H1 (cell line): Measurements from ENCODE around the gene SRP14. TPM values are rescaled to one million over a fixed set of nuclear protein-coding genes. Genes with fewer than 3 reads are reported as not detected.

Experiments used
- BCL11A ChIP-seq, 2 experiments: IDR thresholded peaks; one replicate each; pipeline ENCODE4 v1.6.1; 2011; ENCODE audit warnings: low read depth in 2 of 2, low read length in 2 of 2, mild to moderate bottlenecking in 2 of 2
- EZH2 ChIP-seq: fragments of 200-600 bp; sonication (generic); IDR thresholded peaks from 2 replicates; pipeline ENCODE4 v1.7.1; 2012; ENCODE audit warnings: low read depth, mild to moderate bottlenecking, moderate library complexity, low read length, inconsistent platforms; ENCODE audit not compliant: severe bottlenecking
- GTF2F1 ChIP-seq: IDR thresholded peaks from 2 replicates; pipeline ENCODE4 v1.6.1; 2012; ENCODE audit warnings: low read depth, low read length, improper control_type of control experiment, borderline replicate concordance
- KDM5A ChIP-seq: fragments of 200-600 bp; IDR thresholded peaks from 2 replicates; pipeline ENCODE4 v1.7.1; 2012; ENCODE audit warnings: mild to moderate bottlenecking, low read length, inconsistent platforms, mixed read lengths
- POLR2A ChIP-seq, 2 experiments: IDR thresholded peaks; 1 replicate in 1 of 2; 2 replicates in 1 of 2; pipeline ENCODE4 v1.6.1; 2011; ENCODE audit warnings: low read depth in 2 of 2, low read length in 2 of 2, mild to moderate bottlenecking in 2 of 2; ENCODE audit errors: control extremely low read depth in 1 of 2
- RAD21 ChIP-seq, 2 experiments: IDR thresholded peaks in 1 of 2; conservative IDR thresholded peaks in 1 of 2; 2 replicates each; pipeline ENCODE4 v1.6.1; 2011; ENCODE audit warnings: low read depth in 2 of 2, low read length in 2 of 2, improper control_type of control experiment in 1 of 2, inconsistent platforms in 1 of 2, mild to moderate bottlenecking in 1 of 2, moderate library complexity in 1 of 2
- RXRA ChIP-seq: IDR thresholded peaks from 2 replicates; pipeline ENCODE4 v1.6.1; 2011; ENCODE audit warnings: low read depth, mild to moderate bottlenecking, low read length, moderate library complexity; ENCODE audit not compliant: insufficient read depth
- polyA plus RNA-seq, 7 experiments: library from polyadenylated mRNA; depleted of rRNA in 3 of 7; stranded (reverse) in 5 of 7; unstranded in 2 of 7; fragments of >200 nt in 5 of 7; fragments of 200-250 nt in 2 of 7; gene quantifications; 1 replicate in 5 of 7; 2 replicates in 1 of 7; 4 replicates in 1 of 7; pipeline versions ENCODE4 v1.2.1 to v1.2.3, GENCODE V29; 2011 to 2013; ENCODE audit warnings: missing spikeins in 2 of 7, mixed read lengths in 2 of 7
- total RNA-seq: library from RNA; stranded (reverse); fragmentation: NEBNext Ultra II Directional; extraction: Animal tissue kit (Norgen Biotek cat#: 25700); gene quantifications from 2 replicates; pipeline ENCODE4 v1.2.1, GENCODE V29; 2021
- TF ChIP-seq, protein P1 (sequence below): fragments of 300-600 bp; sonication (generic); IDR thresholded peaks from 2 replicates; pipeline ENCODE4 v1.7.1; 2012; ENCODE audit warnings: low read length, moderate library complexity, mild to moderate bottlenecking, inconsistent platforms; ENCODE audit not compliant: insufficient replicate concordance

Gene SRP14
- total and polyA plus RNA-seq, 2 of the 8 experiments (the other 6 are each of a cell fraction or from before 2014, with no cell fraction given): 186 to 223 TPM

DNA sequence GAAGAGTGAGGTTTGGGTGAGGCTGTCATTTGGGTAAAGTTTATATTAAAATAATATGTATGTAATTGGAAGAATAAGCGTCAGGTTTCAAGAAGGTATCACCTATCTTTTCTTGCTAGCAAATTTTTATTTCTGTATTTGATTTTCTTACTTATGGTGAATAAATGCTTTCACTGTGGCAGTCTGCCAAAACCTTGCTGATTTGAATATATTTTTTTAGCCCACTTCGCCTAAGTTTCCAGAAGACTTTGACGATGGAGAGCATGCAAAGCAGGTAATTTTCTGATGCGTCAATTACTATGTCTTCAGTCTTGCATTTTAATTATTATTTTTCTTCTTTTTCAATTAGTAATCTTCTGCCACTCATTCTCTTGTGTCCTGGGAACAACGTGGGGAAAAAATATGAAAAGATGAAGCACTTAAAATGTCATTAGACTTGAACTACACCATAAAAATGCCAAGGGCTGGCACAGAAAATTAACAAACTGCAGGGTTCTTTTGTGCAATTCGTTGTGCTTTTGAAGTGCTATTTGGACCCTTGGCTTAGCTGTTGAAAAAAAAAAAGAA is 40.4 kb downstream of the SRP14 start (continued):
- TF ChIP-seq, protein P1, sequence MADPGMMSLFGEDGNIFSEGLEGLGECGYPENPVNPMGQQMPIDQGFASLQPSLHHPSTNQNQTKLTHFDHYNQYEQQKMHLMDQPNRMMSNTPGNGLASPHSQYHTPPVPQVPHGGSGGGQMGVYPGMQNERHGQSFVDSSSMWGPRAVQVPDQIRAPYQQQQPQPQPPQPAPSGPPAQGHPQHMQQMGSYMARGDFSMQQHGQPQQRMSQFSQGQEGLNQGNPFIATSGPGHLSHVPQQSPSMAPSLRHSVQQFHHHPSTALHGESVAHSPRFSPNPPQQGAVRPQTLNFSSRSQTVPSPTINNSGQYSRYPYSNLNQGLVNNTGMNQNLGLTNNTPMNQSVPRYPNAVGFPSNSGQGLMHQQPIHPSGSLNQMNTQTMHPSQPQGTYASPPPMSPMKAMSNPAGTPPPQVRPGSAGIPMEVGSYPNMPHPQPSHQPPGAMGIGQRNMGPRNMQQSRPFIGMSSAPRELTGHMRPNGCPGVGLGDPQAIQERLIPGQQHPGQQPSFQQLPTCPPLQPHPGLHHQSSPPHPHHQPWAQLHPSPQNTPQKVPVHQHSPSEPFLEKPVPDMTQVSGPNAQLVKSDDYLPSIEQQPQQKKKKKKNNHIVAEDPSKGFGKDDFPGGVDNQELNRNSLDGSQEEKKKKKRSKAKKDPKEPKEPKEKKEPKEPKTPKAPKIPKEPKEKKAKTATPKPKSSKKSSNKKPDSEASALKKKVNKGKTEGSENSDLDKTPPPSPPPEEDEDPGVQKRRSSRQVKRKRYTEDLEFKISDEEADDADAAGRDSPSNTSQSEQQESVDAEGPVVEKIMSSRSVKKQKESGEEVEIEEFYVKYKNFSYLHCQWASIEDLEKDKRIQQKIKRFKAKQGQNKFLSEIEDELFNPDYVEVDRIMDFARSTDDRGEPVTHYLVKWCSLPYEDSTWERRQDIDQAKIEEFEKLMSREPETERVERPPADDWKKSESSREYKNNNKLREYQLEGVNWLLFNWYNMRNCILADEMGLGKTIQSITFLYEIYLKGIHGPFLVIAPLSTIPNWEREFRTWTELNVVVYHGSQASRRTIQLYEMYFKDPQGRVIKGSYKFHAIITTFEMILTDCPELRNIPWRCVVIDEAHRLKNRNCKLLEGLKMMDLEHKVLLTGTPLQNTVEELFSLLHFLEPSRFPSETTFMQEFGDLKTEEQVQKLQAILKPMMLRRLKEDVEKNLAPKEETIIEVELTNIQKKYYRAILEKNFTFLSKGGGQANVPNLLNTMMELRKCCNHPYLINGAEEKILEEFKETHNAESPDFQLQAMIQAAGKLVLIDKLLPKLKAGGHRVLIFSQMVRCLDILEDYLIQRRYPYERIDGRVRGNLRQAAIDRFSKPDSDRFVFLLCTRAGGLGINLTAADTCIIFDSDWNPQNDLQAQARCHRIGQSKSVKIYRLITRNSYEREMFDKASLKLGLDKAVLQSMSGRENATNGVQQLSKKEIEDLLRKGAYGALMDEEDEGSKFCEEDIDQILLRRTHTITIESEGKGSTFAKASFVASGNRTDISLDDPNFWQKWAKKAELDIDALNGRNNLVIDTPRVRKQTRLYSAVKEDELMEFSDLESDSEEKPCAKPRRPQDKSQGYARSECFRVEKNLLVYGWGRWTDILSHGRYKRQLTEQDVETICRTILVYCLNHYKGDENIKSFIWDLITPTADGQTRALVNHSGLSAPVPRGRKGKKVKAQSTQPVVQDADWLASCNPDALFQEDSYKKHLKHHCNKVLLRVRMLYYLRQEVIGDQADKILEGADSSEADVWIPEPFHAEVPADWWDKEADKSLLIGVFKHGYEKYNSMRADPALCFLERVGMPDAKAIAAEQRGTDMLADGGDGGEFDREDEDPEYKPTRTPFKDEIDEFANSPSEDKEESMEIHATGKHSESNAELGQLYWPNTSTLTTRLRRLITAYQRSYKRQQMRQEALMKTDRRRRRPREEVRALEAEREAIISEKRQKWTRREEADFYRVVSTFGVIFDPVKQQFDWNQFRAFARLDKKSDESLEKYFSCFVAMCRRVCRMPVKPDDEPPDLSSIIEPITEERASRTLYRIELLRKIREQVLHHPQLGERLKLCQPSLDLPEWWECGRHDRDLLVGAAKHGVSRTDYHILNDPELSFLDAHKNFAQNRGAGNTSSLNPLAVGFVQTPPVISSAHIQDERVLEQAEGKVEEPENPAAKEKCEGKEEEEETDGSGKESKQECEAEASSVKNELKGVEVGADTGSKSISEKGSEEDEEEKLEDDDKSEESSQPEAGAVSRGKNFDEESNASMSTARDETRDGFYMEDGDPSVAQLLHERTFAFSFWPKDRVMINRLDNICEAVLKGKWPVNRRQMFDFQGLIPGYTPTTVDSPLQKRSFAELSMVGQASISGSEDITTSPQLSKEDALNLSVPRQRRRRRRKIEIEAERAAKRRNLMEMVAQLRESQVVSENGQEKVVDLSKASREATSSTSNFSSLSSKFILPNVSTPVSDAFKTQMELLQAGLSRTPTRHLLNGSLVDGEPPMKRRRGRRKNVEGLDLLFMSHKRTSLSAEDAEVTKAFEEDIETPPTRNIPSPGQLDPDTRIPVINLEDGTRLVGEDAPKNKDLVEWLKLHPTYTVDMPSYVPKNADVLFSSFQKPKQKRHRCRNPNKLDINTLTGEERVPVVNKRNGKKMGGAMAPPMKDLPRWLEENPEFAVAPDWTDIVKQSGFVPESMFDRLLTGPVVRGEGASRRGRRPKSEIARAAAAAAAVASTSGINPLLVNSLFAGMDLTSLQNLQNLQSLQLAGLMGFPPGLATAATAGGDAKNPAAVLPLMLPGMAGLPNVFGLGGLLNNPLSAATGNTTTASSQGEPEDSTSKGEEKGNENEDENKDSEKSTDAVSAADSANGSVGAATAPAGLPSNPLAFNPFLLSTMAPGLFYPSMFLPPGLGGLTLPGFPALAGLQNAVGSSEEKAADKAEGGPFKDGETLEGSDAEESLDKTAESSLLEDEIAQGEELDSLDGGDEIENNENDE: no peak
- TF ChIP-seq POLR2A (IDR thresholded peaks at IDR 0.05; ENCODE audit: control extremely low read depth in 1 of 2, low read depth in 2 of 2, low read length in 2 of 2) (no peak), KDM5A (no peak), EZH2 (no peak), RAD21 (IDR thresholded peaks at IDR 0.05 in 1 of 2, conservative IDR thresholded peaks at IDR 0.05 in 1 of 2; ENCODE audit: low read depth in 2 of 2, low read length in 2 of 2) (no peak), RXRA (no peak), BCL11A (IDR thresholded peaks at IDR 0.05; ENCODE audit: low read depth in 2 of 2, low read length in 2 of 2) (no peak), GTF2F1 (no peak)
